ENCODE data around the gene KCNQ1. TPM values are rescaled to one million over a fixed set of nuclear protein-coding genes. Genes with fewer than 3 reads are reported as not detected.

Gene KCNQ1
- total RNA-seq, 1 experiment from 2014 or later, result 2.5 TPM

DNA sequence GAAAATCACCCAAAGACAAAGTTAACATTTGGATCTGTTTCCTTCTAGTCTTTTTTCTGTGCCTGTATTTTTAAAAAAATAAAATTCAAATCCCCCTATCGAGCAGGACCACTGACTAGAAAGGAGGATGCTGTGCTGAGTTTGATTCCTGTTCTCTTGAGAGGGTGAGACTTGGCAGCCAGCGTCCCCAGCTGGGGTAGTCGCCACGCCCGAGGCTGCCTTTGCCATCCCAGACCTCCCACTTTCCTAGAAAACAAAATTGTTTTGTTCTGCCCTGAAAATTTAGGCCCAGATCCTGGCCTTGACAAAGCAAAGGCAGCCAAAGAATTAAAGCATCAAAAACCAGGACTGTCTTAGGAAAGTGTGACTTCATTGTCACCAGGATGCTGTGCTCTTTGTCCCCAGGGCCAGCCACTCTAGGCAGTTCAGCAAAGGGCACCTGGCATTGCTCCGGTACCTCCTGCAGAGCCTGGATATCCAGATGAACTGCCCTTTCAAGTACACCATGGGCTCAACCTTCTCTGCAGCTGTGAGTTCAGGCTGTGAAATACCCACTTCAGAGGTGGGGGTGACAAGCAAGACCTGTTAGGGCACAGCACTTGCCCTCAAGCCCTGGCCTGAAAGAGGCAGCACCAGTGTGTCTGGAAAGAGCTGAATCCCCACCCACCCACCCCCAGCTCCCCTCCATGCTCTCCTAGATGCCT, 210.4 kb downstream of the KCNQ1 start:
- ChIA-PET POLR2A (no interaction called here), CTCF (interaction anchor here (1.1 to 1.5 kb wide), 2 partner anchors 122 to 237 kb away, joined by 3 to 6 read pairs; no protein-coding TSS in a partner anchor)
- DNase-seq (ENCODE audit: low spot score), result no peak

DNA sequence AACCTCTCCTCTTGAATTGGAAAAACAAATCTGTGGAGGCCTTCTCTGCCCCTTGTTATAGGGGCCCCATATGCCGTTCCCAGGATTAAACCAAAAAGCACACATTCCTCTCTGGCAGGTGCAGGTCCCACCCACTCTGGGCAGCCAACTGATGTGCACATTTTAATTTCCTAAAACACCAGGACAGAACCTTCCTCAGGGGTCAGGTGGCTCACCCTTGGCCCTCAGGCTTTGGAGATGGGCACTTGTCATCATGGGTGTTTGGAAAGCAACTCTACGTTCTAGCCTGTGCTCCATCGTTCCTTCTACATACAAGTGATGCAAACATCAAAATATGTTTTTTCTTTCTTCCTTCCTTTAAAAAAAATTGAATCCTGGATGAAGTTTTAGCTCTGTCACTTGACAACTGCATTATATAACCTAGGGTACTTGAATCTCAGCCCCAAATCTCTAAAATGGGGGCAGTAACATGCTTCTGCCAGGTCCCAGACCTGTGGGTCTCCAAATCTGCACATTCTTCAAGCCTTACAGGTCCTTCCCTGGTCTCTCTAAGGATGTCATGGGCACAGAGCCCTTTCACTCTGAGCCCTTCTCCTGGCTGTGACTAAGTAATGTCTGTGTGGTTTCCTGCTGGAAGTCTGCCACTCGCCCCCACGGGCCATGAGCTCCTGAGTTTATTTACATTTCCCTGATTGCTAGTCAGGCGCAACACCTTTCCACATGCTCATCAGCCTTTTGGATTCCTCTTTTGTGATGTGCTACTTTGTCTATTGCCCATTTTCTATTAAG, 211.2 kb downstream of the KCNQ1 start:
- H3K4me3 Mint-ChIP-seq, result no peak overlapping the region
- peaks cover 77% of the 10 kb centered on the region for H3K9me3 Mint-ChIP-seq
- H3K27ac Mint-ChIP-seq, result no peak overlapping the region
- DNase-seq (ENCODE audit: low spot score) (no peak), ATAC-seq (no peak)
- H3K27me3 Mint-ChIP-seq (ENCODE audit: low read depth), result peaks cover 100% of the 10 kb centered on the region; the same call in 1 of the 2 replicates
- CTCF ChIA-PET, result no interaction called here
- H3K4me1 Mint-ChIP-seq, result 0 out of 2 replicates have a peak, but pooled peaks cover 4% of the 10 kb centered on the region
- H3K36me3 Mint-ChIP-seq, result peaks cover 83% of the 10 kb centered on the region
- POLR2A ChIA-PET, result no interaction called here
- no peak for TF ChIP-seq EMX1 (CRISPR knock-in tag; IDR thresholded peaks at IDR 0.05)
- TF ChIP-seq CREM (CRISPR knock-in tag; IDR thresholded peaks at IDR 0.05), result no peak
- TF ChIP-seq, protein P1, sequence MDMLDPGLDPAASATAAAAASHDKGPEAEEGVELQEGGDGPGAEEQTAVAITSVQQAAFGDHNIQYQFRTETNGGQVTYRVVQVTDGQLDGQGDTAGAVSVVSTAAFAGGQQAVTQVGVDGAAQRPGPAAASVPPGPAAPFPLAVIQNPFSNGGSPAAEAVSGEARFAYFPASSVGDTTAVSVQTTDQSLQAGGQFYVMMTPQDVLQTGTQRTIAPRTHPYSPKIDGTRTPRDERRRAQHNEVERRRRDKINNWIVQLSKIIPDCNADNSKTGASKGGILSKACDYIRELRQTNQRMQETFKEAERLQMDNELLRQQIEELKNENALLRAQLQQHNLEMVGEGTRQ (CRISPR knock-in tag; IDR thresholded peaks at IDR 0.05), result no peak
- TF ChIP-seq CBFB (CRISPR knock-in tag; IDR thresholded peaks at IDR 0.05; ENCODE audit: low read depth), result no peak
- no peak for TF ChIP-seq RORB (CRISPR knock-in tag; IDR thresholded peaks at IDR 0.05)
- TF ChIP-seq, protein P2, sequence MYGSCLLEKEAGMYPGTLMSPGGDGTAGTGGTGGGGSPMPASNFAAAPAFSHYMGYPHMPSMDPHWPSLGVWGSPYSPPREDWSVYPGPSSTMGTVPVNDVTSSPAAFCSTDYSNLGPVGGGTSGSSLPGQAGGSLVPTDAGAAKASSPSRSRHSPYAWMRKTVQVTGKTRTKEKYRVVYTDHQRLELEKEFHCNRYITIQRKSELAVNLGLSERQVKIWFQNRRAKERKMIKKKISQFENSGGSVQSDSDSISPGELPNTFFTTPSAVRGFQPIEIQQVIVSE (CRISPR knock-in tag; IDR thresholded peaks at IDR 0.05; ENCODE audit: borderline replicate concordance), result no peak
- TF ChIP-seq TCF7 (CRISPR knock-in tag; IDR thresholded peaks at IDR 0.05; ENCODE audit: low read depth), result no peak
- TF ChIP-seq ZNF219 (CRISPR knock-in tag; IDR thresholded peaks at IDR 0.05; ENCODE audit: borderline replicate concordance), result no peak
- TF ChIP-seq, protein P3, sequence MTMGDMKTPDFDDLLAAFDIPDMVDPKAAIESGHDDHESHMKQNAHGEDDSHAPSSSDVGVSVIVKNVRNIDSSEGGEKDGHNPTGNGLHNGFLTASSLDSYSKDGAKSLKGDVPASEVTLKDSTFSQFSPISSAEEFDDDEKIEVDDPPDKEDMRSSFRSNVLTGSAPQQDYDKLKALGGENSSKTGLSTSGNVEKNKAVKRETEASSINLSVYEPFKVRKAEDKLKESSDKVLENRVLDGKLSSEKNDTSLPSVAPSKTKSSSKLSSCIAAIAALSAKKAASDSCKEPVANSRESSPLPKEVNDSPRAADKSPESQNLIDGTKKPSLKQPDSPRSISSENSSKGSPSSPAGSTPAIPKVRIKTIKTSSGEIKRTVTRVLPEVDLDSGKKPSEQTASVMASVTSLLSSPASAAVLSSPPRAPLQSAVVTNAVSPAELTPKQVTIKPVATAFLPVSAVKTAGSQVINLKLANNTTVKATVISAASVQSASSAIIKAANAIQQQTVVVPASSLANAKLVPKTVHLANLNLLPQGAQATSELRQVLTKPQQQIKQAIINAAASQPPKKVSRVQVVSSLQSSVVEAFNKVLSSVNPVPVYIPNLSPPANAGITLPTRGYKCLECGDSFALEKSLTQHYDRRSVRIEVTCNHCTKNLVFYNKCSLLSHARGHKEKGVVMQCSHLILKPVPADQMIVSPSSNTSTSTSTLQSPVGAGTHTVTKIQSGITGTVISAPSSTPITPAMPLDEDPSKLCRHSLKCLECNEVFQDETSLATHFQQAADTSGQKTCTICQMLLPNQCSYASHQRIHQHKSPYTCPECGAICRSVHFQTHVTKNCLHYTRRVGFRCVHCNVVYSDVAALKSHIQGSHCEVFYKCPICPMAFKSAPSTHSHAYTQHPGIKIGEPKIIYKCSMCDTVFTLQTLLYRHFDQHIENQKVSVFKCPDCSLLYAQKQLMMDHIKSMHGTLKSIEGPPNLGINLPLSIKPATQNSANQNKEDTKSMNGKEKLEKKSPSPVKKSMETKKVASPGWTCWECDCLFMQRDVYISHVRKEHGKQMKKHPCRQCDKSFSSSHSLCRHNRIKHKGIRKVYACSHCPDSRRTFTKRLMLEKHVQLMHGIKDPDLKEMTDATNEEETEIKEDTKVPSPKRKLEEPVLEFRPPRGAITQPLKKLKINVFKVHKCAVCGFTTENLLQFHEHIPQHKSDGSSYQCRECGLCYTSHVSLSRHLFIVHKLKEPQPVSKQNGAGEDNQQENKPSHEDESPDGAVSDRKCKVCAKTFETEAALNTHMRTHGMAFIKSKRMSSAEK (CRISPR knock-in tag; IDR thresholded peaks at IDR 0.05; ENCODE audit: borderline replicate concordance), result no peak
- TF ChIP-seq OVOL2 (CRISPR knock-in tag; IDR thresholded peaks at IDR 0.05; ENCODE audit: borderline replicate concordance), result no peak
- TF ChIP-seq, protein P4, sequence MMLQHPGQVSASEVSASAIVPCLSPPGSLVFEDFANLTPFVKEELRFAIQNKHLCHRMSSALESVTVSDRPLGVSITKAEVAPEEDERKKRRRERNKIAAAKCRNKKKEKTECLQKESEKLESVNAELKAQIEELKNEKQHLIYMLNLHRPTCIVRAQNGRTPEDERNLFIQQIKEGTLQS (CRISPR knock-in tag; conservative IDR thresholded peaks at IDR 0.05), result no peak
- no peak for TF ChIP-seq HMGA2 (CRISPR knock-in tag; IDR thresholded peaks at IDR 0.05)
- TF ChIP-seq, protein P5, sequence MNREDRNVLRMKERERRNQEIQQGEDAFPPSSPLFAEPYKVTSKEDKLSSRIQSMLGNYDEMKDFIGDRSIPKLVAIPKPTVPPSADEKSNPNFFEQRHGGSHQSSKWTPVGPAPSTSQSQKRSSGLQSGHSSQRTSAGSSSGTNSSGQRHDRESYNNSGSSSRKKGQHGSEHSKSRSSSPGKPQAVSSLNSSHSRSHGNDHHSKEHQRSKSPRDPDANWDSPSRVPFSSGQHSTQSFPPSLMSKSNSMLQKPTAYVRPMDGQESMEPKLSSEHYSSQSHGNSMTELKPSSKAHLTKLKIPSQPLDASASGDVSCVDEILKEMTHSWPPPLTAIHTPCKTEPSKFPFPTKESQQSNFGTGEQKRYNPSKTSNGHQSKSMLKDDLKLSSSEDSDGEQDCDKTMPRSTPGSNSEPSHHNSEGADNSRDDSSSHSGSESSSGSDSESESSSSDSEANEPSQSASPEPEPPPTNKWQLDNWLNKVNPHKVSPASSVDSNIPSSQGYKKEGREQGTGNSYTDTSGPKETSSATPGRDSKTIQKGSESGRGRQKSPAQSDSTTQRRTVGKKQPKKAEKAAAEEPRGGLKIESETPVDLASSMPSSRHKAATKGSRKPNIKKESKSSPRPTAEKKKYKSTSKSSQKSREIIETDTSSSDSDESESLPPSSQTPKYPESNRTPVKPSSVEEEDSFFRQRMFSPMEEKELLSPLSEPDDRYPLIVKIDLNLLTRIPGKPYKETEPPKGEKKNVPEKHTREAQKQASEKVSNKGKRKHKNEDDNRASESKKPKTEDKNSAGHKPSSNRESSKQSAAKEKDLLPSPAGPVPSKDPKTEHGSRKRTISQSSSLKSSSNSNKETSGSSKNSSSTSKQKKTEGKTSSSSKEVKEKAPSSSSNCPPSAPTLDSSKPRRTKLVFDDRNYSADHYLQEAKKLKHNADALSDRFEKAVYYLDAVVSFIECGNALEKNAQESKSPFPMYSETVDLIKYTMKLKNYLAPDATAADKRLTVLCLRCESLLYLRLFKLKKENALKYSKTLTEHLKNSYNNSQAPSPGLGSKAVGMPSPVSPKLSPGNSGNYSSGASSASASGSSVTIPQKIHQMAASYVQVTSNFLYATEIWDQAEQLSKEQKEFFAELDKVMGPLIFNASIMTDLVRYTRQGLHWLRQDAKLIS (CRISPR knock-in tag; IDR thresholded peaks at IDR 0.05; ENCODE audit: borderline replicate concordance), result no peak
- TF ChIP-seq, protein P6, sequence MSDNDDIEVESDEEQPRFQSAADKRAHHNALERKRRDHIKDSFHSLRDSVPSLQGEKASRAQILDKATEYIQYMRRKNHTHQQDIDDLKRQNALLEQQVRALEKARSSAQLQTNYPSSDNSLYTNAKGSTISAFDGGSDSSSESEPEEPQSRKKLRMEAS (CRISPR knock-in tag; IDR thresholded peaks at IDR 0.05), result no peak
- TF ChIP-seq ZBTB21 (CRISPR knock-in tag; IDR thresholded peaks at IDR 0.05; ENCODE audit: borderline replicate concordance), result no peak
- TF ChIP-seq NR3C1 (CRISPR knock-in tag; conservative IDR thresholded peaks at IDR 0.05; ENCODE audit: low read depth), result no peak

More for the DNA sequence above, 210.4 kb downstream of the KCNQ1 start:
- H3K9me3 Mint-ChIP-seq, result peaks cover 77% of the 10 kb centered on the region
- no peak for TF ChIP-seq NFATC4 (CRISPR knock-in tag; IDR thresholded peaks at IDR 0.05)
- TF ChIP-seq, protein P7, sequence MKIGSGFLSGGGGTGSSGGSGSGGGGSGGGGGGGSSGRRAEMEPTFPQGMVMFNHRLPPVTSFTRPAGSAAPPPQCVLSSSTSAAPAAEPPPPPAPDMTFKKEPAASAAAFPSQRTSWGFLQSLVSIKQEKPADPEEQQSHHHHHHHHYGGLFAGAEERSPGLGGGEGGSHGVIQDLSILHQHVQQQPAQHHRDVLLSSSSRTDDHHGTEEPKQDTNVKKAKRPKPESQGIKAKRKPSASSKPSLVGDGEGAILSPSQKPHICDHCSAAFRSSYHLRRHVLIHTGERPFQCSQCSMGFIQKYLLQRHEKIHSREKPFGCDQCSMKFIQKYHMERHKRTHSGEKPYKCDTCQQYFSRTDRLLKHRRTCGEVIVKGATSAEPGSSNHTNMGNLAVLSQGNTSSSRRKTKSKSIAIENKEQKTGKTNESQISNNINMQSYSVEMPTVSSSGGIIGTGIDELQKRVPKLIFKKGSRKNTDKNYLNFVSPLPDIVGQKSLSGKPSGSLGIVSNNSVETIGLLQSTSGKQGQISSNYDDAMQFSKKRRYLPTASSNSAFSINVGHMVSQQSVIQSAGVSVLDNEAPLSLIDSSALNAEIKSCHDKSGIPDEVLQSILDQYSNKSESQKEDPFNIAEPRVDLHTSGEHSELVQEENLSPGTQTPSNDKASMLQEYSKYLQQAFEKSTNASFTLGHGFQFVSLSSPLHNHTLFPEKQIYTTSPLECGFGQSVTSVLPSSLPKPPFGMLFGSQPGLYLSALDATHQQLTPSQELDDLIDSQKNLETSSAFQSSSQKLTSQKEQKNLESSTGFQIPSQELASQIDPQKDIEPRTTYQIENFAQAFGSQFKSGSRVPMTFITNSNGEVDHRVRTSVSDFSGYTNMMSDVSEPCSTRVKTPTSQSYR (CRISPR knock-in tag; IDR thresholded peaks at IDR 0.05), result no peak
- H3K27me3 Mint-ChIP-seq (ENCODE audit: low read depth), result peaks cover 100% of the 10 kb centered on the region; the same call in 1 of the 2 replicates
- H3K4me1 Mint-ChIP-seq, result 0 out of 2 replicates have a peak, but pooled peaks cover 4% of the 10 kb centered on the region
- H3K36me3 Mint-ChIP-seq, result peaks cover 83% of the 10 kb centered on the region
- no peak overlapping the region for H3K27ac Mint-ChIP-seq
- ATAC-seq, result no peak
- no peak overlapping the region for H3K4me3 Mint-ChIP-seq

Measured in WTC11 (cell line).